ENCODE data around the gene OMP.
"Not testable (repeated sequence)": the region's sequence is repeated elsewhere in the genome, so short reads cannot be mapped to it uniquely, and the experiment has no call there.

OMP gene

DNA sequence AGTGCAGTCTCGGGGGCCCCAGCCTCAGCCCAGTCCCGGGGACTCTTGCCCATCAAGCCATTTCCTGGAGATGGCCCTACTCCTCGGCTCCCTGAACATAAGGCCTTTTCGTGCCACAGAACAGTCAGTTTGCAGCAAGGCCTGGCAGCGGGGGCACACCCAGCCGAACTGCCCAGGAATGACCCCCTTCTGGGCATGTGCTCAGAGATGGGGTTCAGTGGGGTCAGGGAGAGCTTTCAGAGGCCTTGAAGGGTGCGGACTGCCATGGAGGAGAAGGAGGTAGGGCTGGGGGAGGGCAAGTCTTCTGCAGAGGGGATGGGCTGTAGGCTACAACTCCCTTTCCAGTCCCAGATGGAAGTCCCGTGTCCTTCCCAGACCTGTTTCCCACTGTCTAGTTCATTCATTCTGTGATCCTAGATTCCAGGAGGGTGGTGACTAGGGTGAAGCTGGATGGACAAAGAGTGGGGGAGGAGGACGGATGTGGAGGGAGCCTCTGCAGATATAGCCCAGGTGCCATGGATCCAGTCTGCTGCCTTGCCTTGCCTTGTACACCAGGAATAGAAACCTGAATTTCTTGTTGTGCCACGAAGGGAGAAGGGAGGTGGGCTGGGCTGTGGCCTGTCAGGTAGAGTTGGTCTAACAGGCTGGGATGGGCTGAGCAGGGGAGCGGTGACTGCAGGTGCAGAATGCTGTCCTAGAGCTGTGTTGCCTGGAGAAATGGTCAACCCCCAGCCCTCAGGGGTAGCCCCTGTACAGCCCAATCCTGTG is 14.2 kb upstream of the OMP start:
- no peak for DNase-seq

DNA sequence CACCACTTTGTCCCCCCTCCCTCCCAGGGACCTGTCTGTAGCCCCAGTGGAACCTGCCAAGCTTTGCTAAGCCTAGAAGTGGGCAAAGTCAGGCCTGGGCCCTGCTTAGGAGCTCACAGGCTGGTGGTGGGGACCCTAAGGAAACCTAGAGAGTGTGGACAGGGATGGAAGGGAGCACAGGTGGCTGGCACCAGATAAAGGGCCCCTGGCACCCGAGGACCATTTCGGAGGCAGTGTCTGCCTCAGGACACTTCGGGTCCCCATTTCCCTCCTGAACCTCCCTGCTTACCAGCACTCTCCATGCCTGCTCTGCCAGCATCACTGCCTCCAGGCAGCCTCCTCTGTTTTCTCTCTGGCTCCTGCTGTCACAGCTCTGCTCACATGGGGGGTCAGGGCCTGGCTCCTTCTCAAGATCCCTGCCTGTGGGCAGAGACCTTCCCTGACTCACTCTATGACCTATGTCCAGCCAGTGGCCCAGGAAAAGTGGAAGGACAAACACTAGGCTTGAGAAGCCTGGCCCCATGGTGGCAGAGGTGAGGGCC is 13.6 kb upstream of the OMP start:
- no peak for DNase-seq

DNA sequence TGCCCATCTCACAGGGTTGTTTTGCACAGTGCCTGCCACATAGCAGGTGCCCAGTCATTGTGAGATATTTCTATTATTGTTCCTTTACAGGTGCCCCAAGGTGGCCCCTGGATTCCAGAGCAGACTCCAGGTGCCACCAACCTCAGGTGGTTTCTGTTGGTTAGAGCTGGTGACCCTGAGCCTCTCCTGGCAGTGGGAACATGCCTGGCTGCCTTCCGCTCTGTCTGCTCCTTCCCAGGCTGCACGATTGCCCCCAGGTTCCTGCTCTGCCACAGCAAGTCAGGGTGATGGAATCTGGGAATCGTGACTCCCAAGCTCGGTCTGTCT is 12.6 kb upstream of the OMP start:
- DNase-seq, result no peak

DNA sequence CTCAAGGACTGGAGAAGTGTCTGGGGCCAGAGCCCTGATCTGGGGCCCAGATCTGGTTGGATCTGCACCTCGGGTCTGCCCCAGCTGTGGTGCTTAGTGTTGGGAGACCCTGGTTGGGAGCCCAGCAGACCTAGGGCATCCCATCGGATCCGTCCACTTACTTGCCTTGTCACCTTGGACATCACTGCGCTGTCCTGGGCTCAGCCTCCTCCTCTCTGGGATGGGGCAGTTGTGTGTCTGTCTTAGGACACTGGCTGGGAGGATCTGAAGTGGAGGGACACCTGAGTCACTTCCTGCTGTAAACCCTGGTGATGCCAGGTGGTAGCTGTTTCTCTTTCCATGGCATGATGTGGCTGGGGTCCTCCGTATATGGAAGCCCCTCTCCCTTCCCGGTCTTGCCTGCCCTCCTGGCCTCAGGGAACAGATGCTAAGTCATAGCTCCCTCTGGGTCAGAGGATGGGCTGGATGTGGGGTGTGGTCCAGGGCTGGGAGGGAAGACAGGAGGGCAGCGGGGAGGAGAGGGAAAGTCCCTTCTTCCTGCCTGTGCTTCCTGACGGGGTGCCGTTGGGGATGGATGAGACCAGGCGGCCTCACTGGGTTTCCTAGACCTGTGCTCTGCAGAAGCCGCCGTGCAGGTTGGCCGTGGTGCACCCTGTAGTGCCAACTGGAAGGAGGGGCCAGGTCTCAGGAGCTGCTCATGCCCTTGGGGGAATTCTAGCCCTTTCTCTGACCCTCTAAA is 12.1 kb upstream of the OMP start:
- DNase-seq, result no peak

DNA sequence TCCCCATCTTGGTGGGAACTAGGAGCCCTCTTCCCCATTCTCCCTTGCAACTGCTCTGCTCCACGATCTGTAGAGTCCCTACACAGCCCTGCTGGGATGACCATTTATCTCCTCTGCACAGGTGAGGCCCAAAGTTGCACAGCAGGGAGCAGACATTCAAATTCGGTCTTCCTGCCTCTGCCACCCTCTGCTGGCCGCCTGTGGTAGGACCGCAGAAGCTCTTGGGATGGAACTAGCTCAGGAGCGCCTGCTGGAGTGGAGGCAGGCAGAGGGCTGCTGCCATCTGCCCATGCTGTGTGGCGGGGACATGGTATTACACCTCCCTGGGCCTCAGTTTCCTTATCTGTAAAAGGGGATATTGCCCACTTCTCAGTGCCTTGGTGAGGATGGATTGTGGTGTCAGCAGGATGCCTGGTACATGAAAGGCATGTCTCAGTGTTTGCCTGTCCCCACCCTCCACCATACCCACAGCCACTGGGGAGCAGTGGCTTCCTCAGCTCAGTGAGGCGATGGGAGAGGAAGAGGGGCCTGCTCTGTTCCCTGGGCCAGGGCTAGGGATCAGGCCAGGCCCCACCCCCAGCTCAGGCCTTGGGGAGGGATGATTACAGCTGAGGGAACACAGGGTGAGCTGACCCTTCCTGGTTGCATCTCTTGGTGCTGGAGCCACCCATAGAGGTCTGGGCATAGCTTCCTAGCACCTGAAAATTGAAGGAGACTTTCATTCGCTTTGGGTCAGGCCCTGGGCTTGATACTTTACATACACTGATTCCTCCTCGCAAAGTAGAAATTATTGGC is 11.3 kb upstream of the OMP start:
- peak; percentile 25 for DNase-seq

DNA sequence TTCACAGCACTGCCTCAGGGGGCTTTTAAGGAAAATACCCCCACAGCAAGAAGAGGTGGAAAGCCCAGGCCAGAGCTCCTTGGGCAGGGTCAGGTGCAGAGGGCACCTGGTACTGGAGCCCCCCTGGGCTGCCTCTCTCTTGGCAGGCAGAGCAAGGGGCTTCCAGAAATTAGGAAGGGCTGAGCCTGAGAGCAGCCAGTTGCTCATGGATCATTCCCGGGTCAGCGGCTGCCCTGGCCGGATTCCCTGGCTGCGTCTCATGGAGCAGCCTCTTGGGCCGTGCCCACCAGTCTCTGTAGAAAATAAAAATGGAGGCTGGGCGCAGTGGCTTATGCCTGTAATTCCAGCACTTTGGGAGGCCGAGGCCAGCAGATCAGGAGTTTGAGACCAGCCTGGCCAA is 10.3 kb upstream of the OMP start:
- DNase-seq, result no peak

DNA sequence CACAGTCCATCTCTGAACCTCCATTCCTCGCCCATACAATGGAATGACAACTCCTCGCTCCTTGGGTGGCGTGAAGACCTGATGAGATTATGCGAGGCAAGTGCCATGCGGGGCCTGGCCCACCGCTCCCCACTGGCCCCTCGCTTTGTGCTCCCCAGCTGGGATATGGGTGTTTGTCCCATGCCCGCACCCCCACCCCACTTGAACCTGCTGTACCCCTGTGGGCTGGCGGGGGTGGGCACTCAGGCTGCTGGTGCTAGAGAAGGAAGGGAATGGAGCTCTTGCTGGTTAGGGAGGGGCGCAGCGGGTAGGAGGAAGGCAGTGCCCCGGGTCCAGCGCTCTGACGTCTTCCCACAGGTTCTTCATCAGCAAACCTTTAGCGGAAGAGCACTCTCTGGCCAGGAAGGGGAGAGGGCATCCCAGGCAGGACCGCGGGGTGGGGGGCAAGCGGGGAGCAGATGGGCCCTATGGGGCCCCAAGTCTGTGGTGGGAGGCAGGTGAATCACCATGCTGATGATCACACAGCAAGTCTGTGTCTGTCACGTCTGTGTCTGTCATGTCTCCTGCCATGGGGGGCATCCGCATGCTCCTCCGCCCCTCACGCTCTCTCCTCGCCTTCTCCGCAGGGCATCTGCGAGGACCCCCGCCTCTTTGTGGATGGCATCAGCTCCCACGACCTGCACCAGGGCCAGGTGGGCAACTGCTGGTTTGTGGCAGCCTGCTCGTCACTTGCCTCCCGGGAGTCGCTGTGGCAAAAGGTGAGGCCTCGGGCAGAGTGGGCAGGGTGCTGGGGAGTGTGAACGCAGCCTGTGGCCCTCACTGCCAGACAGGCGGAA is 9.4 kb upstream of the OMP start:
- DNase-seq, result no peak

DNA sequence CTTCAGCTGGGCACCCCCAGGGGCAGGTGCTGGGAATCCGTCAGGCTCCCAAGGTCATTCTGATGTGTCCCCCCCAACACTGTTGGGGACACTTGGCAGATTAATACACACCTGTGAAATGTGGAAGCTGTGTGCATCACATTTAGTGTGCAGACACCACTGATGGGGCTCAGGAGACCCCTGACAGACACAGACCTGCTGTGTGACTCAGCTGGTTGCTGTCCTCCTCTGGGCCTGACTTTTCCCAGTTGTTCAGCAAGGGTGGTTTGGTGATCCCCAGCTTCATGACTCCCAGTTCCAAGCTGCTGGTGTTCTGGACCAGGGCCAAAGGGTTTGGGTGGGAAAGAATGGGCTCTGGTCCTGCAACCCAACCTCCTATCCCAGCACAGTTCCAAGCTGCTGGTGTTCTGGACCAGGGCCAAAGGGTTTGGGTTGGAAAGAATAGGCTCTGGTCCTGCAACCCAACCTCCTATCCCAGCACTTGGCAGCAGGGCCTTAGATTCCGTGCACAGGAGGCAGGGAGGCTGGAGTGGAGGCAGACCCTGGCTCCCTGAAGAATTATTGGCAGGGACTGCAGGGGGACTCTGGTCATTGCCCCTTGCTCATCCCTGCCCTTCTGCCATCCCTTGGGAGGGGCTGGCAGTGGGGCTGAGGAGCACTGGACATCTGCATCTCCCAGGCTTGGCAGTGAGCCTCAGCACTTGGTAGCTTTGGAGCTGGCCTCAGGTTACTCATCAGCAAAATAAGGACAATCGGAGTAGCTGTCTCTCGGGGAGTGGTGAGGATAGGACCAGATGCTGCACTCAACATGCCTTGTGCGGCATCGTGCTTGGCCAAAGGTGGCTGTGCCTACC is 8.4 kb upstream of the OMP start:
- no peak for DNase-seq

DNA sequence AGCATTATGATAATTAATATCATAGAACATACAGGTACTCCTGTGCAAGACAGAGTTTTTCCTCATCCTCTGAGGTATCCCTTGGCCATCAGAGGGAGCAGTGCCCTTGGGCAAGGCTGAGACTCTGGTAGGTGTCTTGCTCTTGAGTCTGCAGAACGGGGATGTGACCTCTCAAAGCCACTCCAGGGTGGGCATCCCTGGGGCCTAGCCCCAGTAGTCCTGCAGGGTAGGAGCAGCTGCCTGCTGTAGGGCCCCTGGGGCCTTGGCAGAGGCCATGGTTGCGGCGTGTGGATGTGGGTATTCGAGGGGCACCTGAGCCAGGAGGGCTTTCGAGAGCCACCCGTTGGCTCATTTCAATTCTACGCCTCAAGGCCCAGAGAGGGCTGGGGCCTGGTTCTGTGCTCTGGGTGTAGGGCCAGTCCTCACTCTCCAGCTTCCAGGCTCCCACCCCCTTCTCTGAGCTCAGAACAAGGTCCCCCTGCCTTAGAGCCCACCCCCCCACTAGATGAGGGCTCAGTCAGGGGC is 7.7 kb upstream of the OMP start:
- DNase-seq, result no peak

DNA sequence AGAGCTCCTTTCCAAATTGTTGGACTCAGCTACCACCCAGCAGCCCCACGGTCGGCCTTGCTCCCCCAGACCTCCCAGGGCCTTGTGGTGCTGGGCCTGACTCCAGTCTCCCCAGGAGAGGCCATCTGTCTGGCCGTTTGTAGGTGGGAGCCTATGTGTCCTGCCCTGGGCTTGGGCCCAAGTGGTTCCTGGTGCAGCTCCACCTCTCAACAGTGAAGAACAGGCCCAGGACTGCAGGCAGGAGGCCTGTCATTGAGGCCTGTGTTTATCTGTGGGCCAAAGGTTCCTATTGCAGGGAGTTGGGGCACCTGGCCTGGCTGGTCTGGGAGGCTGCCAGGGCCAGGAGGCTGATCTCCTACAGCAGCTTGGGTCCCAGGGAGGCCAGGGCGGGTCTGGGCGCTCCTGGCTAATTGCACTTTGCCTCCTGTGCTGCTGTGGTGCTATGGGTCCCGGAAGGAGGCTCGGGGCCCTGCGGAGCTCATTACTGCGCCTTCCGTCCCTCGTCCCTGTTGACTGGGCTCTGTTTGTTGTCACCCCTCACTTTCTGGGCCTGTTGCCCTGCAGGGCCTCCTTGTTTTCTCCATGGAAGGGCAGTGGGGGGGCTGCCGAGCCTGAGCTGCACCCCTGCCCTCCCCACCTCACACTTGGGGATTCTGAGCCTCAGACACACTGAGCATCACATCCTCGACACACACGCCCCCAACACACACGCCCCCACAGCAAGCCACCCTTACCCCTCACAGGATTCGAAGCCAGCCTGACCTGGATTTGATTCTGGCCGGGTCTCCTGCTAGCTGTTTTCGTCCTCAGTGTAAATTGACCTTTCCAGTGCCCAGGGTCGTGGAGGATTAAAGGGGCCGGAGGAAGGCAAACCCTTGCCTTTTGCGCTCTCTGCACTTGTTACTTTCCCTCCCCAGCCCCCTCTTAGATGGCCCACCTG is 6.8 kb upstream of the OMP start:
- no peak for DNase-seq

DNA sequence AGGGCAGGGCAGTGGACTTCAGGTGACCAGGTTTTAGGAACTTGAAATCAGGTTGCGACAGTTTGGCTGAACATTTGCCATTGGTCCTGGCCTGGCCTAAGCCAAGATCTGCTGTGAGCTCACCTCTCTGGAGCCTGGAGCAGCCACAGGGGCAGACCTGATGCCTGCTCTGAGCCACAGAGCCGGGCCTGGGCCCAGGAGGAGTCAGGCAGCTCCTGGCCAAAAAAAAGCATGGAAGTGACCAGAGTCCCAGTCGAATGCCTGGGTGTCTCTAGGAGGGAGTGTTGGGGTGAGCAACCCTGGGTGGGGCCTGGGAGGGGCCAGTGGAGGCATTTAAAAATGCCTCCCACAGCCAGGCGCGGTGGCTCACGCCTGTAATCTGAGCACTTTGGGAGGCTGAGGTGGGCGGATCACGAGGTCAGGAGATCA is 6.0 kb upstream of the OMP start:
- DNase-seq, result no peak

DNA sequence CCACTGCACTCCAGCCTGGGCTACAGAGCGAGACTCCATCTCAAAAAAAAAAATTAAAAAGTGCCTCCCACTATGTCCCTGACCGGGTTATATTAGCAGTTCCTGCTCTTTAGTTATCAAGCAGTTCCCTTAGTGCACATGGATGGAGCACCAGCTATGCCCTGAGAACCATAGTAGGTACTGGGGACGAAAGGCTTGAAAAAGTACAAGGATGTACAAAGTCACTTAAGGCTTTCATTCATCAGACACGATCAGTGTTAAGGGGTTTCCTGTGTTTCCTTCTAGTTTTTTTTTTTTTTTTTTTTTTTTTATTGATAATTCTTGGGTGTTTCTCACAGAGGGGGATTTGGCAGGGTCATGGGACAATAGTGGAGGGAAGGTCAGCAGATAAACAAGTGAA is 5.5 kb upstream of the OMP start:
- not testable (repeated sequence) for DNase-seq

DNA sequence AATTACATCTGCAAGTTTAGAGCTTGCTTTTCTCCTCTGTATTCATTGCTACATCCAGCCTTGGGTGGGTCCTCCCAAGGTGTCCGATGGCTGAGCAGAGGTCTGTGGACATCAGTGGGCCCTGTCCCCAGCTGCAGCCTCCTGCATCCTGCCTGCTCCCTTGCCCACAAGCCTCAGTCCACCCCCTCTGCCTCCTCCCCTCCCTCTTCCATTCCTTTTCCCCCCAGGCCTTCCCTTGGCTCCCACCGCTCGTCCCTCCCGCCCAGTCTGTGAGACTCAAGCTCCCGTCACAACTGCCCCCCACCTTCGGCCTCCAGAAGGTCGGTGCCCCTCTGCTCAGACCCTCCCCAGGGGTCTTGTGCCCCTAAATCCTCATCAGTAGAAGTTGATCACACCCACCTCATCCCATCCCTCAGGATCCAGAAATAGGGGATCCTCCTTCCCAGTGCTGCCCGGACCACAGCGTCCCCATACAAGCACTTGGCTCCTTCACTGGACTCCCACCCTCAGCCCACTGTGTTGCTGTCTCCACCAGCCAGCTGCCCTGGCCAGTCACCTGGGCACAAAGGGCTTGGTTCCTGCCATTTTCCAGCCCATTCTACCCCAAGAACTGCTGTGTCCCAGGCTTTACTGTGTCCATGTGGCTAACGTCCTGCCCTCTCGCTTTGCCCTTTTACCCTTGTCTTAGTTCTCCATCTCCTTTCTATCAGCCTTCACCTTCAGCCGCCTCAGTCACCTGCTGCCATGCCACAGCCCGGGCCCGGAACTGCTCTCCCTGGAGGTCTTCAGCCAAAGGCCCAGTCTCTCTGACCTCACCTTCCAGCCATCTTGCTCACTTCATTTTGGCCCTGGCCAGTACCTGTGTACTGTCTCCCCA is 2.2 kb upstream of the OMP start:
- DNase-seq, result no peak

DNA sequence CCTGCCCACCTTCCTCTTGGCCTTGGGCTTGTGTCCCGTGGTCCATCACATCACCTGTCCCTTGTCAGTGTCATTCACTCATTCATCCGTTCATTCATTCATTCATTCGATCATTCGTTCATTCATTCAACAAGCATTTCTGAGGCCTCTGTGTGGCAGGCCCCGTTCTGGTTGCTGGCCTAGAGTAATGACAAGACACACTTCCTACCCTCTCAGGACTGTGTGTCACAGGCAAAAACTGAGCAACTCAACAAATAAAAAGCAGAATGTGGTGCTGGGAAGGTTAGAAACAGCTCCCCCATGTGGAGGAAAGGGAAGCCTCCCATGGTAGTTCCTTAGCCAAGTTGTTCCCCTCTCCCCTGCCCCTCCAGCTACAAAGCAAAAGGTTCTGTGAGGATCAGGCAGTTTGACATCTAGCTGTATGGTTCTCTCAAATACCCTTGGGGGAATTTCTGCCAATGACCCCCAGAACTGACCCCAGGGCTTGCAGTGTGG is 1.6 kb upstream of the OMP start:
- no peak for DNase-seq

DNA sequence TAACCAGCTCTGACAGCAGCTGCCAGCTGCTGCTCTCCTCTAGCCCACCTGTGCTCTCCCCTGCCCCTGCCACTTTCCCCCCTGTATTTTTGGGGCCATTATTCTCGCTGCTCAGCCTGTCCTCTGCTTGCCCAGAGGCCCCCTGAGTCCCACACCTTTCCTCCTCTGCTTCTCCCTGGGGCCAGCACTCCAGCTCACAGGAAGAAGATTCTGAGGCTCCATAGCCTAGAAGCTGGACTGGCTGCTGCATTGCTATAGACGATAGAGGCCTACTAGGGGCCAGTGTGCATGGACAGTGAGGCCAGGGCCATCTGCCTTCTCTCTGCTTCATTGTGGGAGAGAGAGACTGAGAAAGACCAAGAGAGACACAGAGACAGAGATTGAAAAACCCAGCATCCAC is 679 bp downstream of the OMP start:
- no peak for DNase-seq

DNA sequence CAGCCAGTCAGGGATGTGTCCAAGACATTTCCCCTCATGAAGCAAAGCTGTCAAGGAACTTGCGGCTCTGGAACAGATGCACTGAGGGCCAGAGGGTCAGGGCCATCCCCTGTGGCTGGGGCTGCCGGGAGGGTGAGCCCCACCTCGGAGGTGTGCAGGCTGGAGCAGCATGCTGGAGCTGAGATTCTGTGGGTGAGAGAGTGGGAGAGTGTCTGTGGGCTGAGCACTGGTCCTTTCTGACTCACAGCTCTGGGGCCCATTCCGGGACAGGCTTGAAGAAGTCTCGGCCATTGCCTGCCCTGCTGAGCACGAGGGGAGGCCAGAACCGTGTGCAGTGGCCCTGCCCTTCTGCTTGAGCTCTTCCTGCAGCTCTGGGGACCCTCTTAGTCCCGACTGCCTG is 2.1 kb downstream of the OMP start:
- no peak for DNase-seq

DNA sequence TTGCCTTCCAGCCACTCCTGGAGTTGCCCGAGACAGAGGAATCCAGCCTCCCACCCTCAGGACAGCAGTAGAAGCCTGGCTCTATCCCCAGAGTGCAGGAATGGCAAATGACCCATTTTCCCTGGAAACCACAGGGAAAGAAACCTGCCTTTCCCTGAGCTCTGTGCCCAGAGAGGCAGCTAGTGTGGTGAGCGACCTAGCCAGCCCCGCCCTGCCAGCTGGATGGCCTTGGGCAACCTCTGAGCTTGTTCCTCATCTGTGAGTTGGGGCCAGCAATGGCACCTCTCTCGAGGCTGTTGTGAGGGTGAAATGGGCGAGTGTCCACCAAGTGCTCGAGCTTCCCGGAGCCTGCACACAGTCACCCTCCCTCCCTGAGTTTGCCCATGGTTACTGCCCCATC is 3.7 kb downstream of the OMP start:
- no peak for DNase-seq

DNA sequence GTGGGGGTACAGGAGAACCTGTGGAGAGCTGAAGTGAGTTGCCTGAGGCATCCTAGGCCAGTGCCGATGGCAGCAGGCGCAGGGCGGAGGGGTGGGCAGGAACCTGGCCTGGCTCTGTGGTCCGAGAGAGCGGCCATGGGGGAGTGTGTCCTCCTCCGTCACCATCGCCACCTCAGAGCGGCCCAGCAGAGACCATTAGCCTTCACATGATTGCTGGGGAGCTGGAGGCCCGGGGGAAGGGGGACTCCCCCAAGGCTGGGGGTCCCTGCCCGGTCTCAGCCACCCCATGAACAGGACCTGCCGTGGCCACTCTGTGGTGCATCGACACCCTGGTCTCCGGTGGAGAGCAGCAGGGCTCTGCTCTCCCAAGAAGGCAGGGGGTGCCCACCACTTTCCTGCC is 4.1 kb downstream of the OMP start:
- DNase-seq, result no peak

DNA sequence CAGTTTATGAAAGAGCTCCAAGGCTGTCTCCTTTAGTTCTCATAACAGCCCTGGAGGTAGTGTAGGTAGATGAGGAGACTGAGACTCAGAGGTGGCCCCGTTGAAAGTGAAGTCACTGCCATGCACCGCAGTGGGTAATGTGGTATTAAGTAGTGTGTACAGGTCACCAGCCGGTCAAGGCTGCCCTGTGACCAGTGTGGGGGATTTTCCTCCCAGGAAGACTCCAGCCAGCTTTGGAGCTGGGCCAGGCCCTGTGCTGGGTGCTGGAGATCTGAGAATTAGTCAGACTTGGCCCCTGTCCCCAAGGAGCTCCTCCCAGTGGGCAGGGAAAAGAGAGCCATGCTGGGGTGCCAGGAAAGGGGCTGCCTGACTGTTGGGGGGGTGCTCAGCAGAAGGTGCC is 5.3 kb downstream of the OMP start:
- no peak for DNase-seq

All from NCI-H2171 (cell line).